CD14-positive monocyte (primary cell): ENCODE data around the gene HSPB8. TPM values are rescaled to one million over a fixed set of nuclear protein-coding genes. Genes with fewer than 3 reads are reported as not detected.

Experiments
- DNase-seq, 3 donors: peaks; one replicate each; pipeline ENCODE4 v3.0.0-alpha.2; 2011 to 2022
- H2AFZ ChIP-seq: 2 replicates; pipeline ENCODE4 v1.6.0; 2012; ENCODE audit warnings: mild to moderate bottlenecking, low read depth, low read length, inconsistent platforms; ENCODE audit not compliant: insufficient read depth, poor library complexity, severe bottlenecking
- H3K27ac ChIP-seq, 2 donors: 1 replicate in 1 of 2; 2 replicates in 1 of 2; pipeline ENCODE4 v1.5.1; 2012 to 2013; ENCODE audit warnings: low read length in 2 of 2, control low read depth in 1 of 2, inconsistent platforms in 1 of 2, low read depth in 1 of 2, mild to moderate bottlenecking in 1 of 2
- H3K27me3 ChIP-seq, 2 donors: one replicate each; pipeline versions ENCODE4 v1.6.0 to v1.6.1; 2011 to 2013; ENCODE audit warnings: low read length in 2 of 2; ENCODE audit not compliant: control insufficient read depth in 2 of 2, insufficient read depth in 2 of 2
- H3K36me3 ChIP-seq, 2 donors: replicated peaks in 1 of 2; 1 replicate in 1 of 2; 2 replicates in 1 of 2; pipeline versions ENCODE4 v1.5.1 to v1.6.1; 2012 to 2013; ENCODE audit warnings: low read length in 2 of 2, control low read depth in 1 of 2, inconsistent platforms in 1 of 2, mild to moderate bottlenecking in 1 of 2; ENCODE audit not compliant: insufficient read depth in 2 of 2, control insufficient read depth in 1 of 2
- H3K4me1 ChIP-seq, 2 donors: 1 replicate in 1 of 2; 2 replicates in 1 of 2; pipeline versions ENCODE4 v1.5.1 to v1.6.1; 2012 to 2013; ENCODE audit warnings: low read length in 2 of 2, control low read depth in 1 of 2, inconsistent platforms in 1 of 2, mild to moderate bottlenecking in 1 of 2, moderate library complexity in 1 of 2; ENCODE audit not compliant: insufficient read depth in 2 of 2, control insufficient read depth in 1 of 2
- H3K4me2 ChIP-seq: replicated peaks from 2 replicates; pipeline ENCODE3; 2012; ENCODE audit warnings: low read length, moderate library complexity, mild to moderate bottlenecking; ENCODE audit not compliant: poor library complexity, severe bottlenecking; ENCODE audit errors: extremely low read depth
- H3K4me3 ChIP-seq, 3 experiments: fragments of 200-600 bp in 1 of 3; sonication (generic) in 1 of 3; replicated peaks in 1 of 3; 1 replicate in 2 of 3; 2 replicates in 1 of 3; pipeline ENCODE4 v1.5.1; 2011 to 2013; ENCODE audit warnings: low read length in 3 of 3, mild to moderate bottlenecking in 3 of 3, control low read depth in 2 of 3, low read depth in 2 of 3, inconsistent platforms in 1 of 3, moderate library complexity in 1 of 3
- H3K79me2 ChIP-seq: 2 replicates; pipeline ENCODE4 v1.6.0; 2012; ENCODE audit warnings: mild to moderate bottlenecking, control low read depth, inconsistent platforms, low read length, moderate library complexity; ENCODE audit not compliant: insufficient read depth
- H3K9ac ChIP-seq: 2 replicates; pipeline ENCODE4 v1.6.0; 2017; ENCODE audit warnings: low read length, mild to moderate bottlenecking; ENCODE audit not compliant: insufficient read depth, poor library complexity, severe bottlenecking
- H3K9me3 ChIP-seq, 2 donors: replicated peaks in 1 of 2; 1 replicate in 1 of 2; 2 replicates in 1 of 2; pipeline versions ENCODE4 v1.5.1 to v1.6.1; 2012 to 2013; ENCODE audit warnings: low read length in 2 of 2, control low read depth in 1 of 2; ENCODE audit not compliant: control insufficient read depth in 1 of 2, insufficient read depth in 1 of 2
- H4K20me1 ChIP-seq: 2 replicates; pipeline ENCODE4 v1.6.0; 2012; ENCODE audit warnings: mild to moderate bottlenecking, low read length, control low read depth, moderate library complexity; ENCODE audit not compliant: insufficient read depth
- H3K27ac Mint-ChIP-seq, 7 donors: one replicate each; pipeline ENCODE4 v1.8.0; 2020; ENCODE audit warnings: mild to moderate bottlenecking in 7 of 7, mixed read lengths in 7 of 7, moderate library complexity in 6 of 7, inconsistent platforms in 2 of 7
- H3K27me3 Mint-ChIP-seq, 3 donors: one replicate each; pipeline ENCODE4 v1.8.0; 2021 to 2022; ENCODE audit warnings: low read depth in 3 of 3, mild to moderate bottlenecking in 3 of 3, mixed read lengths in 3 of 3, moderate library complexity in 3 of 3, inconsistent platforms in 1 of 3
- H3K36me3 Mint-ChIP-seq, 2 donors: one replicate each; pipeline ENCODE4 v1.8.0; 2020; ENCODE audit warnings: mixed read lengths in 2 of 2, inconsistent platforms in 1 of 2, mild to moderate bottlenecking in 1 of 2
- H3K4me1 Mint-ChIP-seq: one replicate; pipeline ENCODE4 v1.8.0; 2020; ENCODE audit warnings: mild to moderate bottlenecking, mixed read lengths
- H3K4me3 Mint-ChIP-seq, 2 donors: one replicate each; pipeline ENCODE4 v1.8.0; 2020; ENCODE audit warnings: mild to moderate bottlenecking in 2 of 2, mixed read lengths in 2 of 2, moderate library complexity in 1 of 2
- H3K9me3 Mint-ChIP-seq, 7 donors: one replicate each; pipeline ENCODE4 v1.8.0; 2020 to 2022; ENCODE audit warnings: mixed read lengths in 7 of 7, mild to moderate bottlenecking in 6 of 7, moderate library complexity in 6 of 7, inconsistent platforms in 2 of 7
- WGBS: methylation state at CpG from one replicate; pipeline ENCODE4 v1.1.5; 2013; ENCODE audit warnings: missing lambda C conversion rate; ENCODE audit not compliant: insufficient coverage; 5-methylcytosine and 5-hydroxymethylcytosine counted together
- intact Hi-C, 2 donors: fragments of 100-400 bp; cut with micrococcal nuclease; formaldehyde crosslinking; loops; one replicate each; pipeline versions ENCODE4 v1.15.0 to v1.15.1; 2023
- polyA plus RNA-seq, 3 donors: library from polyadenylated mRNA; depleted of rRNA in 1 of 3; unstranded in 2 of 3; stranded (reverse) in 1 of 3; fragments of 300-500 nt in 2 of 3; fragments of >200 nt in 1 of 3; fragmentation: Illumina TruSeq in 2 of 3; gene quantifications; 1 replicate in 2 of 3; 2 replicates in 1 of 3; pipeline ENCODE4 v1.2.3, GENCODE V29; 2012 to 2021
- TF ChIP-seq, protein P1 (sequence below): fragments of 200-600 bp; IDR thresholded peaks from one replicate; pipeline ENCODE4 v1.8.0; 2022; ENCODE audit warnings: antibody characterized with exemption, mild to moderate bottlenecking

Gene HSPB8
- polyA plus RNA-seq, 3 donors, result not detected

DNA sequence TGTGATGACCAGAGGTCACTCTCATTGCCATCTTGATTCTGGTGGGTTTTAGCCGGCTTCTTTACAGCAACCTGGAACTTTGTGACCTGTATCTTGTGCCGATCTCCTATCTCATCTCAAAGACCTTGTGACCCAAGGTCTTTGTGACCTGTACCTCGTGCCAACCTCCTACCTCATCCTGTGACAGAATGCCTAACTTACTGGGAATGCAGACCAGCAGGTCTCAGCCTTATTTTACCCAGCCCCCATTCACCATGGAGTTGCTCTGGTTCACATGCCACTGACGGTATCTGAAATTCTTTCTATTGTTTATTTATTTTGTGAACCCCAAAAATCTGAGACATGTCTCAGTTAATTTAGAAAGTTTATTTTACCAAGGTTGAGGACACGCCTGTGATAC, 7.4 kb upstream of the HSPB8 start:
- H3K4me1 ChIP-seq, result no peaks in the 10 kb centered on the region
- H3K36me3 ChIP-seq, result no peaks in the 10 kb centered on the region
- no peak overlapping the region for H2AFZ ChIP-seq
- no peak overlapping the region for H3K4me2 ChIP-seq
- no peak overlapping the region for H3K27ac Mint-ChIP-seq
- H3K9me3 ChIP-seq, result no peaks in the 10 kb centered on the region
- TF ChIP-seq, protein P1, sequence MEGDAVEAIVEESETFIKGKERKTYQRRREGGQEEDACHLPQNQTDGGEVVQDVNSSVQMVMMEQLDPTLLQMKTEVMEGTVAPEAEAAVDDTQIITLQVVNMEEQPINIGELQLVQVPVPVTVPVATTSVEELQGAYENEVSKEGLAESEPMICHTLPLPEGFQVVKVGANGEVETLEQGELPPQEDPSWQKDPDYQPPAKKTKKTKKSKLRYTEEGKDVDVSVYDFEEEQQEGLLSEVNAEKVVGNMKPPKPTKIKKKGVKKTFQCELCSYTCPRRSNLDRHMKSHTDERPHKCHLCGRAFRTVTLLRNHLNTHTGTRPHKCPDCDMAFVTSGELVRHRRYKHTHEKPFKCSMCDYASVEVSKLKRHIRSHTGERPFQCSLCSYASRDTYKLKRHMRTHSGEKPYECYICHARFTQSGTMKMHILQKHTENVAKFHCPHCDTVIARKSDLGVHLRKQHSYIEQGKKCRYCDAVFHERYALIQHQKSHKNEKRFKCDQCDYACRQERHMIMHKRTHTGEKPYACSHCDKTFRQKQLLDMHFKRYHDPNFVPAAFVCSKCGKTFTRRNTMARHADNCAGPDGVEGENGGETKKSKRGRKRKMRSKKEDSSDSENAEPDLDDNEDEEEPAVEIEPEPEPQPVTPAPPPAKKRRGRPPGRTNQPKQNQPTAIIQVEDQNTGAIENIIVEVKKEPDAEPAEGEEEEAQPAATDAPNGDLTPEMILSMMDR, result no peak
- intact Hi-C loops, result no loop called here
- no peak overlapping the region for H3K4me3 Mint-ChIP-seq
- no peaks in the 10 kb centered on the region for H3K36me3 Mint-ChIP-seq
- H3K27me3 ChIP-seq, result no peaks in the 10 kb centered on the region
- peaks cover 0 to 3% (median 0%) of the 10 kb centered on the region in 7 donors for H3K9me3 Mint-ChIP-seq
- no peak overlapping the region for H3K9ac ChIP-seq
- no peaks in the 10 kb centered on the region for H4K20me1 ChIP-seq
- 85% methylated on average over 3 of the region's 5 CpGs for WGBS
- H3K4me3 ChIP-seq, result no peak overlapping the region
- DNase-seq, result no peak
- no peak overlapping the region for H3K27ac ChIP-seq
- H3K27me3 Mint-ChIP-seq, result peaks cover 3 to 4% (median 4%) of the 10 kb centered on the region in 3 donors
- H3K79me2 ChIP-seq, result no peaks in the 10 kb centered on the region
- H3K4me1 Mint-ChIP-seq, result no peaks in the 10 kb centered on the region

DNA sequence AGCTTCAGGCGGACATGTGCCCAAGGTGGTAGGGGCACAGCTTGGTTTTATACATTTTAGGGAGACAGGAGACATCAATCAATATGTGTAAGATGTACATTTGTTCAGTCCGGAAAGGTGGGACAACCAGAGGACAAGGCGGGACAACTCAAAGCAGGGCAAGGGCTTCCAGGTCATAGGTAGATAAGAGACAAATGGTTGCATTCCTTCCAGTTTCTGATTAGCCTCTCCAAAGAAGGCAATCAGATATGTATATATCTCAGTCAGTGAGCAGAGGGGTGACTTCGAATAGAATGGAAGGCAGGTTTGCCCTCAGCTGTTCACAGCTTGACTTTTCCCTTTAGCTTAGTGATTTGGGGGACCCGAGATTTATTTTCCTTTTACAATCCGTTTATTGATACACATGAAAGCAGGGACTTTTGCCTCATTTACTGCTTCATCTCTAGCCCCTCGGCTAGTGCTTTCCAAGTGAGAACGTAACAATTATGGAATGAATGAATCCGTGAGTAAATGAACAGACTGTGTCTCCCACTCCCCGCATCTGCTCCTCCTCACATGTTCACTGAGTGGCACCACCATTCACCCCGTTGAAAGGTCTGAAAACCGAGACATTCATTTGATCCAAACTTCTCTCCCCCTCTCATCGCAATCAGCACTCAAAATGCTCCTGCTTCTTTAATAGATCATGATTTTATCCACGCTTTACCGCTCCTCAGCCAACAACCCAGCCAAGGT, 6.9 kb upstream of the HSPB8 start:
- 85% methylated on average over 9 of the region's 15 CpGs for WGBS
- H3K4me2 ChIP-seq, result no peak overlapping the region
- intact Hi-C loops, result no loop called here
- no peak overlapping the region for H2AFZ ChIP-seq
- H3K9me3 ChIP-seq, result no peaks in the 10 kb centered on the region
- no peak for DNase-seq
- Mint-ChIP-seq H3K27ac (no peak overlapping the region), H3K9me3 (peaks cover 0 to 3% (median 0%) of the 10 kb centered on the region in 7 donors), H3K36me3 (no peaks in the 10 kb centered on the region), H3K27me3 (peaks cover 3 to 4% (median 4%) of the 10 kb centered on the region in 3 donors), H3K4me3 (no peak overlapping the region), H3K4me1 (no peaks in the 10 kb centered on the region)
- no peaks in the 10 kb centered on the region for H3K36me3 ChIP-seq
- H3K27ac ChIP-seq, result no peak overlapping the region
- no peaks in the 10 kb centered on the region for H4K20me1 ChIP-seq
- TF ChIP-seq, protein P1, result no peak
- no peak overlapping the region for H3K4me3 ChIP-seq
- H3K27me3 ChIP-seq, result no peaks in the 10 kb centered on the region
- no peaks in the 10 kb centered on the region for H3K79me2 ChIP-seq
- H3K4me1 ChIP-seq, result no peaks in the 10 kb centered on the region
- H3K9ac ChIP-seq, result no peak overlapping the region
